OCI-LY7 (cell line): ENCODE results near the gene ZNF555. TPM values are rescaled to one million over a fixed set of nuclear protein-coding genes. Genes with fewer than 3 reads are reported as not detected.
"Not testable (repeated sequence)": the region's sequence is repeated elsewhere in the genome, so short reads cannot be mapped to it uniquely, and the experiment has no call there.

ENCODE experiments used
- BruUV-seq: library from RNA; stranded (reverse); fragments of 400-500 nt; replicated peaks from 2 replicates; lab custom pipeline; 2021; lab: Mats Ljungman, UMichigan
- CTCF ChIA-PET: fragments of 300-600 bp; sonication (Branson Sonifier 250); formaldehyde crosslinking; loops from one replicate; lab custom pipeline; 2022; ENCODE audit warnings: antibody characterized with exemption; ENCODE audit not compliant: unreplicated experiment; lab: Charles Lee
- POLR2A ChIA-PET: fragments of 300-600 bp; sonication (Branson Sonifier 250); formaldehyde crosslinking; loops from one replicate; lab custom pipeline; 2022; ENCODE audit warnings: antibody characterized with exemption; lab: Charles Lee
- DNase-seq: peaks from one replicate; pipeline ENCODE4 v3.0.0-alpha.2; 2015; ENCODE audit warnings: low spot score
- H2AFZ ChIP-seq: fragments of 200-600 bp; sonication (generic), shearing (Covaris generic); 2 replicates; pipeline ENCODE4 v1.6.1; 2014; ENCODE audit warnings: mild to moderate bottlenecking, antibody characterized with exemption, low read length, moderate library complexity
- H3K27ac ChIP-seq: fragments of 200-600 bp; sonication (generic); 2 replicates; pipeline ENCODE4 v1.5.1; 2014; ENCODE audit warnings: mixed run types, low read depth, mild to moderate bottlenecking, moderate library complexity, low read length, inconsistent platforms; ENCODE audit not compliant: poor library complexity, severe bottlenecking
- H3K36me3 ChIP-seq: fragments of 200-600 bp; sonication (generic); 2 replicates; pipeline ENCODE4 v1.6.1; 2014; ENCODE audit warnings: mild to moderate bottlenecking, antibody characterized with exemption, low read length, moderate library complexity, mixed read lengths; ENCODE audit not compliant: insufficient read depth
- H3K4me1 ChIP-seq: fragments of 200-600 bp; sonication (generic); 2 replicates; pipeline ENCODE4 v1.5.1; 2014; ENCODE audit warnings: mild to moderate bottlenecking, low read length; ENCODE audit not compliant: insufficient read depth, poor library complexity, severe bottlenecking
- H3K4me2 ChIP-seq: fragments of 200-600 bp; sonication (generic); 2 replicates; pipeline ENCODE4 v1.6.1; 2014; ENCODE audit warnings: mild to moderate bottlenecking, low read length
- H3K4me3 ChIP-seq: fragments of 200-600 bp; sonication (generic); 2 replicates; pipeline ENCODE4 v1.5.1; 2014; ENCODE audit warnings: mild to moderate bottlenecking, low read depth, low read length; ENCODE audit not compliant: poor library complexity, severe bottlenecking
- H3K79me2 ChIP-seq: fragments of 200-600 bp; sonication (generic); 2 replicates; pipeline ENCODE4 v1.6.1; 2016; ENCODE audit warnings: low read depth, mild to moderate bottlenecking, low read length, moderate library complexity, mixed read lengths; ENCODE audit not compliant: insufficient read depth
- H3K9me2 ChIP-seq: fragments of 200-600 bp; sonication (generic); 2 replicates; pipeline ENCODE4 v1.6.1; 2016; ENCODE audit warnings: mild to moderate bottlenecking, low read length, mixed read lengths; ENCODE audit not compliant: insufficient read depth
- H3K9me3 ChIP-seq: fragments of 200-600 bp; sonication (generic); 2 replicates; pipeline ENCODE4 v1.6.1; 2014; ENCODE audit warnings: mild to moderate bottlenecking, mixed run types, low read length, mixed read lengths
- H4K20me1 ChIP-seq: fragments of 200-600 bp; sonication (generic); 2 replicates; pipeline ENCODE4 v1.6.1; 2014; ENCODE audit warnings: mild to moderate bottlenecking, antibody characterized with exemption, low read length, moderate library complexity, mixed read lengths; ENCODE audit not compliant: insufficient read depth
- EZH2phosphoT487 ChIP-seq: fragments of 200-600 bp; sonication (generic); IDR thresholded peaks from 2 replicates; pipeline ENCODE4 v1.6.1; 2018; ENCODE audit warnings: low read depth, borderline replicate concordance, mild to moderate bottlenecking, mixed run types, antibody characterized with exemption, low read length, moderate library complexity, mixed read lengths
- intact Hi-C: fragments of 100-400 bp; cut with micrococcal nuclease; formaldehyde crosslinking; loops from one replicate; pipeline ENCODE4 v1.10.0; 2022; ENCODE audit not compliant: unreplicated experiment
- total RNA-seq, 2 experiments: library from RNA; depleted of rRNA in 1 of 2; stranded (reverse); fragments of >200 nt in 1 of 2; shearing (Covaris generic) in 1 of 2; gene quantifications; 2 replicates each; pipeline ENCODE4 v1.2.3, GENCODE V29; 2014 to 2022
- TF ChIP-seq, protein P1 (sequence below): fragments of 200-600 bp; sonication (generic); conservative IDR thresholded peaks from 2 replicates; pipeline ENCODE4 v1.5.1; 2014; ENCODE audit warnings: mild to moderate bottlenecking, antibody characterized with exemption, low read length, moderate library complexity, mixed read lengths

Gene ZNF555
- total RNA-seq, 2 experiments from 2014 or later: 2.4 to 5.1 TPM

DNA sequence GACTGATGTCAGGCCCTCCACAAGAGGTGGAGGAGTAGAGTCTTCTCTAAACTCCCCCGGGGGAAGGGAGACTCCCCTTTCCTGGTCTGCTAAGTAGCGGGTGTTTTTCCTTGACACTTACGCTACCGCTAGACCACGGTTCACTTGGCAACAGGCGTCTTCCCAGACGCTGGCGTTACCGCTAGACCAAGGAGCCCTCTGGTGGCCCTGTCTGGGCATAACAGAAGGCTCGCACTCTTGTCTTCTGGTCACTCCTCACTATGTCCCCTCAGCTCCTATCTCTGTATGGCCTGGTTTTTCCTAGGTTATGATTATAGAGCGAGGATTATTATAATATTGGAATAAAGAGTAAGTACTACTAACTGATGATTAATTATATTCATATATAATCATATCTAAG lies 30.9 kb downstream of the ZNF555 start:
- CTCF ChIA-PET, H3K27ac ChIP-seq, H3K4me1 ChIP-seq, H3K4me3 ChIP-seq, DNase-seq, H4K20me1 ChIP-seq, H3K79me2 ChIP-seq, BruUV-seq, H3K9me3 ChIP-seq, H3K9me2 ChIP-seq, H2AFZ ChIP-seq, H3K4me2 ChIP-seq, H3K36me3 ChIP-seq: not testable (repeated sequence)
- intact Hi-C loops: loop anchor here (2.0 kb wide), 1 partner anchor 223 kb away; no protein-coding TSS in a partner anchor
- TF ChIP-seq, protein P1, sequence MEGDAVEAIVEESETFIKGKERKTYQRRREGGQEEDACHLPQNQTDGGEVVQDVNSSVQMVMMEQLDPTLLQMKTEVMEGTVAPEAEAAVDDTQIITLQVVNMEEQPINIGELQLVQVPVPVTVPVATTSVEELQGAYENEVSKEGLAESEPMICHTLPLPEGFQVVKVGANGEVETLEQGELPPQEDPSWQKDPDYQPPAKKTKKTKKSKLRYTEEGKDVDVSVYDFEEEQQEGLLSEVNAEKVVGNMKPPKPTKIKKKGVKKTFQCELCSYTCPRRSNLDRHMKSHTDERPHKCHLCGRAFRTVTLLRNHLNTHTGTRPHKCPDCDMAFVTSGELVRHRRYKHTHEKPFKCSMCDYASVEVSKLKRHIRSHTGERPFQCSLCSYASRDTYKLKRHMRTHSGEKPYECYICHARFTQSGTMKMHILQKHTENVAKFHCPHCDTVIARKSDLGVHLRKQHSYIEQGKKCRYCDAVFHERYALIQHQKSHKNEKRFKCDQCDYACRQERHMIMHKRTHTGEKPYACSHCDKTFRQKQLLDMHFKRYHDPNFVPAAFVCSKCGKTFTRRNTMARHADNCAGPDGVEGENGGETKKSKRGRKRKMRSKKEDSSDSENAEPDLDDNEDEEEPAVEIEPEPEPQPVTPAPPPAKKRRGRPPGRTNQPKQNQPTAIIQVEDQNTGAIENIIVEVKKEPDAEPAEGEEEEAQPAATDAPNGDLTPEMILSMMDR: peak; percentile 46
- POLR2A ChIA-PET: interaction anchor here (0.6 kb wide), 1 partner anchor 12 kb away, joined by 3 read pairs; no protein-coding TSS in a partner anchor

DNA sequence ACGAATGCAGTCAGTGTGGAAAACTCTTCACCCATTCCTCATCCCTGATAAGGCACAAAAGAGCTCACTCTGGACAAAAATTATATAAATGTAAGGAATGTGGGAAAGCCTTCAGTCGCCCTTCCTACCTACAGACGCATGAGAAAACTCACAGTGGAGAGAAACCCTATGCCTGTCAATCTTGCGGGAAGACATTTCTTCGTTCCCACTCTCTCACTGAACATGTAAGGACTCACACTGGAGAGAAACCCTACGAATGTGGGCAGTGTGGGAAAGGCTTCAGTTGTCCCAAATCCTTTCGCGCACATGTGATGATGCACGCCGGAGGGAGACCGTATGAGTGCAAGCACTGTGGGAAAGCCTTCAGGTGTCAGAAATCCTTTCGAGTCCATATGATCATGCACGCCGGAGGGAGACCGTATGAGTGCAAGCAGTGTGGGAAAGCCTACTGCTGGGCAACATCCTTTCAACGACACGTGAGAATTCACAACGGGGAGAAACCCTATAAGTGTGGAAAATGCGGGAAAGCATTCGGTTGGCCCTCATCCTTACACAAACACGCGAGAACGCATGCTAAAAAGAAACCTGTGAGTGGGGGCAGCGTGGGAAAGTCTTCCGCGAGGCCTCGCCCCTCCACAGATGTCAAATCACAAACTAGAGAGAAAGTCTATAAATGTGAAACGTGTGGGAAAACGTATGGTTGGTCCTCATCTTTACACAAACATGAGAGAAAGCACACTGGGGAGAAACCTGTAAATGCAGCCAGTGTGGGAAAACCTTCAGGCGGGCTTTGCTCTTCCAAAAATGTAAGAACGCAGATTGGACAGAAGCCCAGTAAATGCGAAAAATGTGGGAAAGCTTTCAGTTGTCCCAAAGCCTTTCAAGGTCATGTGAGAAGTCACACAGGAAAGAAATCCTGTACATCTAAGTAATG lies 36.4 kb downstream of the ZNF555 start:
- Histone ChIP-seq H3K79me2 (no peaks in the 10 kb centered on the region), H2AFZ (no peak overlapping the region), H3K9me2 (no peaks in the 10 kb centered on the region), H3K9me3 (no peaks in the 10 kb centered on the region), H3K4me1 (peaks cover 4% of the 10 kb centered on the region), H3K27ac (no peak overlapping the region), H4K20me1 (no peaks in the 10 kb centered on the region), H3K36me3 (no peaks in the 10 kb centered on the region), H3K4me3 (no peak overlapping the region), H3K4me2 (no peak overlapping the region)
- ChIA-PET POLR2A (no interaction called here), CTCF (no interaction called here)
- no peak for TF ChIP-seq EZH2phosphoT487
- TF ChIP-seq, protein P1: no peak
- no peak for DNase-seq
- intact Hi-C loops: no loop called here
- BruUV-seq: no TSS peak
